HG02943 (cell line): Measurements from ENCODE around the gene ASIC3.

Source experiments
- ATAC-seq: cut with Tn5 transposase; IDR thresholded peaks from one replicate; pipeline ENCODE4 v1.9.1; 2021; ENCODE audit warnings: mild to moderate bottlenecking, low read depth, moderate library complexity; ENCODE audit not compliant: unreplicated experiment

ASIC3 gene

DNA sequence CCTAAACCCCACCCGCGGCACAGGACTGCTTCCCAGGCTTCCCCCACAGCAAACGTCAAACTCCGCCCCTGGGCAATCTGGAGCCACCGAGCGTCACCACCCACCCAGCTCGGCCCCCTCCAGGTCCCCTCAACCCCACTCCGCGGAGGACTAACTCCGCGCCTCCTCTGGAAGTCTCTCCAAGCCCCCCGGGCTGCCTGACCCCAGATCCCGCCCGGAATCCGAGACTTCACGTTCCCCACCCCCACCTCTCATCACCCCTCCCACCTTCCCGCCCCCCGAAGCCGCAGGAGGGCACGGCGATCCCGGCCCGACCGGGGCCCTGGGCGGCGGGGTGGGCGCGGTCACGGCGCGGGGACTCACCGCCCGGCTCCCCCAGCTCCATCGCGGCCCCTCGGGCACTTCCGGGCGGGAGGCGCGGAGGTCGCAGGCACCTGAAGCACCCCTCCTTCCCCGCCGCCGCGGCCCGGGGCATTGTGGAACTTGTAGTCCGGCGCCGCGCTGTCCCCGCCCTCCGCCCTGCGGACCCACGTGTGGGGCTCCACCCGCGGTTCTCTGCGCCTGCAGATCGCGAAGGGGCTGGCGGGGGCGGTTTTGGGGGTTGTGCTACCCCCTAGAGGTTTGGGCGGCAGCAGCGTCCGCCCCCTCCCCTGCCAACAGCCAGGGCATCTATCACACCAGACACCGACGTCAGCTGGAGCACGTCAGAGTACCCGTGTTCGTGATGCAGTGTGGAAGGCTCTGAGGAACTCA is 34.9 kb downstream of the ASIC3 start, which contains the start of gene TMUB1:
Gene TMUB1, minus strand, starts transcription at position 423 of the 753 bp plus-strand sequence. CDS start 930 bp downstream, outside the sequence.
- peak; percentile 44 for ATAC-seq

DNA sequence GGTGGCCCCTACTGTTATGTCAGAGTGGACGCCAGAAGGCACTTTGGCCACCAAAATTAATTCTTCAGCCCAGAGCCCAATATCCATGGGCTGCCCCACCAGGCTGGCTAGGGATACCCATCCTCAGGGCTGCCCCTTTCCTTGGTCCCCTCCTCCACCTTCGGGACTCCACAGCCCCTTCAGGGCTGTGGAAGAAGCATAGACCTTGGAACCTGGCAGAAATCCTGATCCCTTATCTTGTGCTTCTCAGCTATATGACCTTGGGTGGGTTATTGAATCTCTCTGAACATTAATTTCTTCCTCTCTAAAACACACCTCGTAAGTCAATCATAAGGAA is 35.5 kb downstream of the ASIC3 start:
- no peak for ATAC-seq

DNA sequence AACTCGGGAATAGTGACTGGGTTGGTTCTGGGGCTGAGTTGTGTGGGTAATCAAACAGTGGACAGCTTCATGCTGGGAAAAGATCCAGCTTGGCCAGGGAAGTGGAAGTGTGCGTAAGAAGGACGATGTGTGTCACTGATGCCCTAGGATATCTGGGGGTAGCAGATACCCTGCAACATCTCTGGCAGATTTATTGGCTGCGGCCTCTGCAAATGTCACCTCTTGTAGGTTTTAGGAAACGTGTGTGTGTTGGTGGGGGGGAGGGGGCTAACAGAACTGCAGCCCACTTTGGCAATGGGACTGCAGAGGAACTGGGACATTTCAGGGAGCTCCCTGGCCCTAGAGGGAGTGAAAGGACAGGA is 37.0 kb downstream of the ASIC3 start:
- ATAC-seq, result no peak

DNA sequence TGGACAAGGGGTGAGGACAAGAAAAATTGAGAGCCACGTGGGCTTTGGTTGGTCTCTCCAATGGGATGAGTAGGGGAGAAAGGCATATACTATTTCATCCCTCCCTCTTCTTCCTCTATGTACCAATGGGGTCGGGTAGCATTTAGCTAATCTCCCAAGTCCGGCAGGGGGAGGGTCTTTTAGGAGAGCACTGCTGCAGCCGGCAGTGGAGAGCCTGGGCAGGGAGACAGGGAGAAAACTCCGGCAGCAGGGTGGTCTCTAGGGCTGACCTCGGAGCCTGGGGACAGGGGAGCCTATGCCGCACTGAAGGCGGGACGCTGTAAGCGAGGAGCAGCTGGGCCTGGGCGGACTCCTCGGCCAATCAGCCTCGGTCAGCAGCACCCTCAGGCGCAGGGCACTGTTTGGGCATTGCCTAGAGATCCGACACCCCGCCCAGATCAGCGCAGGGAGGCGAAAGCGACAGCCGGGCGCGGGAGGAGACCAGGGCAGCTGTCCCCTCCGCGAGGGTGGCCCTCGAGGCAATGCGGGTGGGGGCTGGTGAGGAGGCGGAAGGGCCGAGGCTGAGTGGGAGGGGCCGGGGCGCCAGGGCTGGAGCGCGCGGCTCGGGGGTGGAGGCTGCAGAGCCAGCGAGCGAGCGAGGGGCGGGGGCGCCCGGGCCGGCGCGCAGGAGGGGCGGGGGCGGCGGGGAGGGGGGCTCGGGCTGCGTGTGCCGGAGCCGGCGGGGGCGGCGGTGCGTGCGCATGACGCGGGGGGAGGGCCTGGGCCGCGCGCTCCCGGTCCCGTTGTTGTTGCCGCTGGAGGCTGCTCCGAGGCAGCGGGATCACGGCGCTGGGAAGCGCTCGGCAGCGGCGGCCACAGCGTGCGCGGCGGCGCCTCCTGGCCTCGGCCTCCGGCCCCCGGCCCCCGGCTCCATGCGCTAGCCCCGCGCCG is 37.6 kb downstream of the ASIC3 start, which contains the start of gene AGAP3:
Gene AGAP3, plus strand, starts transcription at position 785 of the 930 bp plus-strand sequence. CDS start 267 bp downstream, outside the sequence.
- ATAC-seq, result no peak

DNA sequence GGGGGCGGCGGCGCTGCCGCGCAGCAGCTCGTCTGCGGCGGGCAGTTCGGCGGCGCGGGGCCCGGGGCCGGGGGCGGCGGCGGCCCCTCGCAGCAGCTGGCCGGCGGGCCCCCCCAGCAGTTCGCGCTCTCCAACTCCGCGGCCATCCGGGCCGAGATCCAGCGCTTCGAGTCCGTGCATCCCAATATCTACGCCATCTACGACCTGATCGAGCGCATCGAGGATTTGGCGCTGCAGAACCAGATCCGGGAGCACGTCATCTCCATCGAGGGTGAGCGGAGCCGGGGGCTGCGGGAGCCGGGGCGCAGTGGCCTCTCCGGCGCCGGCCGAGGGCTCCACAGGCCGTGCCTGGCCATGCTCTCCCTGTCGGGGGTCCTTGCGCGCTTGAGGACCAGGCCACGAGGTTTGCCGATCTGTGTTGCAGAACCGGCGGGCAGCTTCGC is 38.5 kb downstream of the ASIC3 start:
- ATAC-seq, result no peak

DNA sequence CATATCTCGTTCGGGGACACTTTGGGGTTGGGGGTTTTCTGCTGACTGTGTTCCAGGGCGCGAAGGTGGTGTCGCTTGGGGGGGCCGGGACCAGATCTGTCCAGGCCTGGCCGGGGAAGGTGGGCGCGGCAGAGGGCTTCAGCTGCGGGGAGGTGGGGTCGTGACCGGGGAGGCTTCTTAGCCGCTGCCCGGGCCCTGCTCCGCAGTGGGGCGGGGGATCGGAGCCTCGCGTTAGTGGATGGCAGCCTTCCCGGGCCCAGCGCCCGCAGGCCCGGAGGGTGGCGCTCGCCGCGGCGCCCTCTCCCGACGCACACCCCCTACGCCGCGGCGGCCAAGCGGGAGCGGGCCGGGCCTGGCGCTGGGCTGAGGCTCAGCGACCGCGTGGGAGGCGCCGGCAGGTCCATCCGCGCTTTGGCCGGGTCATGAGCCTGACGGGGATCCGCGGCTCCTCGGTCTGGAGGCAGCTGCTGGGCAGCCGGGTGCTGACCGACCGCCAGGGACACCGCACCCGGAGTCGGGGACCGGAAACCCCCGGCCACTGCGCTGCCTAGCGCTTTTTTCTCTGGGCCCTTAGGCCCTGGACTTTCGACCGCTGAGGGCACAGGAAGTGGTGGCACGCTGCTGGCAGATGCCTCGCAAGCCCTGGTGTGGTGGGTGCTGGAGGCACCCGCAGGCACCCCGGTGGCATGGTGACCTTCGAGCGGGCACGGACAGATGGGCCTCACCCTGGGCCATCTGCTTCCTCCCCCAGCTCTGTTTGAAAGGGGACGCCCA is 39.1 kb downstream of the ASIC3 start:
- ATAC-seq, result peak; percentile 39

DNA sequence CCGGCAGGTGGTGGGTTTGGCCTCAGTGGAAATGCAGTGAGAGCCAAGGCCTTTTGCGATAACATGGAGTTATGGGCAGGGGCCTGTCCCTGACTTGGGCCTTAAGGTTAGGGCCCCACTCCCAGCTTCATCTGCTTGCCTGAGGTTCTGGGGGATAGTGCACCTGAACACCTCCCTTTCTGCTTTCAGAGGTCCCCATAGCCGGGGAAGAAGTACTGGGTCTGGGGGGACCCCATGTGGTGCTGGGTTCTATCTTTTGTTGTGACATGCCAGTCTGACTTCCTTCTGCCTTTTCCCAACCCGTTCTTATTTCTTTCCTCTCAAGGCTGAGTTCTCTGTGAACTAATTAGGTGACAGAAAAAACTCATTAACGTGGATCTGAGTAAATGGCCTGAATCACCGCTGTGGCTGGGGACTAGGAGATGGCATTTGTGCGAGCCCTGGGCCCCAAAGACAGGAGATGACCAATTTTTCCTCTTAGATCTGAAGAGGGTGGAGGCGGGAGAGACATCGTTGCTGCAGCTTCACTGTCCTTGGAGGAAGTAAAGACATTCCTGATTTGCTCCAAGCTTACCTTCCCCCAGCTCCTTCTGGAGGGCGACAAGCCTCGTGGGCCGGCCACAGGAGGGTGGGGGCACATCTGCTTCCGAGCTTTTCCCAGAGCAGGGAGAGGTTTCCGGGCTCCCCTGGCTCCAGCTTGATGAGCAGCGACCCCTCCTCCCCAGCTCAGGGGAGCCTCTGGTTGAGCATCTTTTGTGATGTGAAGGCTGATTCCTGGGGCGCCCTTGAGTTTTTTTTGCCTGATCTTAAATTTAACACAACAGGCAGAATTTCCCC is 39.9 kb downstream of the ASIC3 start:
- no peak for ATAC-seq

DNA sequence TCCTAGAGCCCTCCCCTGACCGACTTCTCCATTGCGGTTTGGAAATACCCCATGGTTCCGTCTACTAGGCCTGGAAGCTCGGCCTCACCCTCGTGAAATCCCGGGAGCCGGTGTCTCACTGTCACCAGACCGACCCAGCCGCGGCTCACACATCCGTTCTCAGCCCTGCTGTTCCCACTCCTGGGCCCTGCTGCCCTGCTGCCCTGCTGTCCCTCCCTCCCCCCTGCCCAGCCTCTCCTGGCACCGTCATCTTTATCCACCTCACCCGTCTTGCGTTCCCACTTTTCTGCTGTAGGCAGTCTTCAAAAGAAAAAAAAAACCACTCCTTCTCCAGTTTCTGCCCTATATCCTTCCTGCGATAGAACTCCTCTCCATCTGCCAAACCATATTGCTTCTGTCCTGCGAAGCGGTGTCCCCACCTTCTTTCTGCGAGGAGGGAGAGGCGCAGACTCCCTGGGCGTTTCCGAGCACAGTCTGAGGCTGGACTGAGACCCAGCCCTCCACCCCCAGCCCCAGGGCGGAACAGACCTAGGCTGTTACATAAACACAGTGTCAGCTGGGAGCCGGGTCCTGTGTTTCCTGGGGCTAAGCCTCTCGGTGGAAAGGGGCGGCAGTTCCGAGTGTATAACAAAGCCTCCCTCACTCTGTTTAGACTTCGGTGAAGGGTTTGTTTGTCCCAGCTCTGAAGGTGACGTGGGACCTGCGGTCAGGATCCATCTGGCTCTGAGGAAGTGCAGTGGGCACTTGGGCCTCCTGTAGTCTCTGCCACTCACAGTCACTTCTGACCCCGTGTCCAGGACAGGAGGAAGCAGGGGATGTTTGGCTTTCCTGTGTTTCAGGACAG is 40.7 kb downstream of the ASIC3 start:
- no peak for ATAC-seq

DNA sequence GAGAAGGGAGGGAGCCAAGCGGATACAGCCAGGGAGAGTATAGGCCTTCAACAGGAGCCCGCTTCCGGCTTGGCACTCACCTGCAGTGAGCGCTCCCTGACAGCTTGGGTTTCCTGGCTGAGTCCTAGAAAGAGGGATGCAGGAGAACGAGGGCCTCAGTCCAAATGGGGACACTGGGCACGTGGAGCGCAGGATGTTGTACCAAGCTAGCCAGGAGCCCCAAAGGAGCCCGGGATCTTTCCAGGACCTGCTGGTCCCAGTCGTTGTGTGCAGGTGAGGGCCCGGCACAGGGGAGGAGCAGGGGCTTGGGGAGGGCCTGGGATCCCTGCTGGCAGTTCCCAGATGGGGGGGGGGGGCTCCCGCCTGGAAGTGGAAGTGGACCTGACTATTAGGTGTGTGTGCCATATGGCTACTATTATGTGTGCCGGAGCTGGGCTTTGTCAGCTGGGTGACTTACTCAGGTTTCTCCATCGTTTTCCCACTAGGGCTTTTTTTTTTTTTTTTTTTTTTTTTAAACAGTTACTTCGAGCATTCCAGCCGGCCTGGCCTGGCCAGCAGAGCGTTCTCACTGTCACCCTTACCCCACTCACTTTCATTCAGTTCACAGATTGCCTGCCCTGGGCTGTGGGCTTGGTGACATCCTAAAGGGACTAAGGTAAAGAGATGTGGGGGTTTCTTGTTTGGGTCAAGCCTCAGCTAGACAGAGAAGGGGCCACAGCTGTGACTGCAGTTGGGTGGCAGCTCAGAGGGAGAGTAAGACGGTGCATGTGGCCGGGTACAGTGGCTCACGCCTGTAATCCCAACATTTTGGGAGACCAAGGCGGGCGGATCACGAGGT is 41.8 kb downstream of the ASIC3 start:
- ATAC-seq, result no peak

DNA sequence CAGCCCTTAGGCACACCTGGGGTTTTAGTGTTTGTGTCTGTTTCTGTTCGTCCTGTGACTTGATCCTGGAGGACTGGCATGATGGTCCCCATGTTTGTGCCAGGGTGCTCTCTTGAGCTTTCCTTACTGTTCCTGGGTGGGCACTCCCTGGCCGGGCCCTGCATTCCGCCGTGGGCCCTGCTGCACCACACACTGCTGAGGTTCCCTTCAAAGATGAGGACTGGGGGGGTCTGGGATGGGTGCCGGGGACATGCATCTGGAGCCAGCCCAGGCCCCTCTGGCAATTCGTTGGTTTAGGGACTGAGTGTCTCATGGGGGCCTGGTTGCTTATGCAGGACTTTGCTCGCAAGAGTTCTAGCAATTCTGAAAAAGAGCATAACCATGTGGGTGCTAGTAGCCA is 42.7 kb downstream of the ASIC3 start:
- ATAC-seq, result no peak

DNA sequence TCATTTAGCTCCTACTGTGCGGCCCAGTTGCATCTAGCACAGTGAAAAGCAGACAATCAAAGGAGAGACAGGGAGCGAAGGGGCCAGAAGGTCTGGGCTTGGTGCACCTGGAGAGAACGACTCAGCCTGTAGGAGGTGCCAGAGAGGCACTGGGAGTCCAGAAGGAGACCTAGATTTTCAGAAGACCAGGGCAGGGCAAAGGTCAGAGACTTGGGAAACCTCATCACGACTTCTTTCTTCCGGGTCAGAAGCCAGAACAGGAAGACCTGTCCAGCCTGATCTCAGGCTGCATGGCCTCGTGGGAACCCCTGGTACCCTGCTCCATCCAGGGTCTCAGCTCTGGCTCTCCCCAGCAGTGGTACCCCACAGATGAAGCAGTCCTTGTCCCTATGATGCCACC is 43.1 kb downstream of the ASIC3 start:
- ATAC-seq, result no peak

DNA sequence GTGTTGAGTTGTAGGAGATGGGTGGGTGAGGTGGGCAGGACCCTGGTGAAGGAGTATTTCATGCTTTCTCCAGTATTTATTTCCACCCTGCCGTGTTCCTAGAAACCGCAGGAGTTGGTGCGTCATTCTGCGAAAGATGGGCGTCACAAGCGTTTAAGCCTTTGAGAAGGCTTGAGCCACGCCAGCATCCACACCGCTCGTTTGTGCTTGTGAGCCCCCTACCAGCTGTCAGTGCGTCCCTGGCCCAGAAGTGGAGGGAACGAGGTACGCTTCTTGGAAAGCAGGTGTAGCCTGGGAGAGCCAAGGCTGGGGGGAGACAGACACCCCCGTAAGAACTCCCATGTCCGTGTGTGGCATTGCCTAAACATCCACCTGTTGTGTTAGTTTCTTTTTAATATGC is 43.7 kb downstream of the ASIC3 start:
- no peak for ATAC-seq

DNA sequence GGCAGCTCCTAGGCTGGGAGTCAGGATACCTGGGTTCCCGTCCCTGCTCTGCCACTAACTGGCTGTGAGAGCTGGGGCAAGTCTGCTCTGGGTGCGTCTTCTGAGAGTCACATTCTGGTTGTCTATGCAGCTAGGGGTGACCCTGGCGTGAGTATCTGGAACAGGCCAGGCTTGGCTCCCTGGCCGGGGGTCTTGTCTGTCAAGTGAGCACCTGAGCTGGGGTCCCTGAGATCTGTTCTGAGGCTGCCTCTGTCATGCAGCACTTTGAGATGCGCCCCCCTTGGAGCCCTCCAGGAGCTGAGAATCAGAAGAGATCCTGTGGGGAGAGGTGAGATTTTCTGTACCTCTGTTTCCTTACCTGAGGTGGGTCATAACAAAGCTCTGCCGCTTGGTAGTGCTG is 45.4 kb downstream of the ASIC3 start:
- no peak for ATAC-seq

DNA sequence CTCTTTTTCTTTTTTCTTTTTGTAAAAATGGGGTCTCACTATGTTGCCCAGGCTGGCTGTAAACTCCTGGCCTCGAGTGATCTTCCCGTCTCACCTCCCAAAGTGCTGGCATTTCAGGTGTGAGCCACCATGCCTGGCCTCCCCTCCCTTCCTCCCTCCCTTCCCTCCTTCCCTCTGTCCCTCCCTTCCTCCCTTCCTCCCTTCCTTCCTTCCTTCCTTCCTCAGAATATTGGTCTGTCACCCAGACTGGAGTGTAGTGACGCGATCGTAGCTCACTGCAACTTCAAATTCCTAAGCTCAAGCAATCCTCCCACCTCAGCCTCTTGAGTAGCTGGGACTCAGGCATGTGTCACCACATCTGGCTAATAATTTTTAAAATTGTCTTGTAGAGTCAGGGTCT is 46.3 kb downstream of the ASIC3 start:
- ATAC-seq, result no peak

DNA sequence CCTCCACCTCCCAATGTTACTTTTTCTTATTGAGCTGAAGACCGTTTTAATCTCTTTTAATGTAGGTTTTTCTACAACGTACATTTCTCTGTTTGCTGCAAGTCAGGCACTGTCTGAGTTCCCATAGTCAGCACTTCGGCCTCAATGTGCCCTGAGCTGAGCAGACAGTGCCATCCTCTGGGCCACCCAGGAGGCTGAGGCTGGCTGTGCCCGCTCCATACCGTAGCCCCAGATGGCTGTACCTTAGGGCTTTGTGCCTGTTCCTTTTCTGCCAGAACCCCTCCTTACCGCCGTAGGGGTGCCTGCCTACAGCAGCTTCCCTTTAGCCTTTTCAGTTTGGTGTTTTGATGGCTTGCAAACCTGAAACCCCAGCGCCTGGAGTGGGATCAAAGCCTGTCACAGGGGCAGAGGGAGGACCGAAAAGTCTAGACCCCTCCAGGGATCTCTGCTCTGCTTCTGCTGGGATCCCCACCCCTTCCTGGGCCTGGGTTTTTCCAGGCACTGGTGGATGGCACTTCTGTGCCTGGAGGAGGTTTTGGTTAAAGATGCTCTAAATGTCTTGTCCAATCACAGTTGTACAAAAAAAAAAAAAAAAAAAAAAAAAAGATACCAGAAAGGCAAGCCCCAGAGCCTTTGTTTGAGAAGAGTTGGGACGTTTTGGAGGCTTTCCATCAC is 46.9 kb downstream of the ASIC3 start:
- ATAC-seq, result no peak

DNA sequence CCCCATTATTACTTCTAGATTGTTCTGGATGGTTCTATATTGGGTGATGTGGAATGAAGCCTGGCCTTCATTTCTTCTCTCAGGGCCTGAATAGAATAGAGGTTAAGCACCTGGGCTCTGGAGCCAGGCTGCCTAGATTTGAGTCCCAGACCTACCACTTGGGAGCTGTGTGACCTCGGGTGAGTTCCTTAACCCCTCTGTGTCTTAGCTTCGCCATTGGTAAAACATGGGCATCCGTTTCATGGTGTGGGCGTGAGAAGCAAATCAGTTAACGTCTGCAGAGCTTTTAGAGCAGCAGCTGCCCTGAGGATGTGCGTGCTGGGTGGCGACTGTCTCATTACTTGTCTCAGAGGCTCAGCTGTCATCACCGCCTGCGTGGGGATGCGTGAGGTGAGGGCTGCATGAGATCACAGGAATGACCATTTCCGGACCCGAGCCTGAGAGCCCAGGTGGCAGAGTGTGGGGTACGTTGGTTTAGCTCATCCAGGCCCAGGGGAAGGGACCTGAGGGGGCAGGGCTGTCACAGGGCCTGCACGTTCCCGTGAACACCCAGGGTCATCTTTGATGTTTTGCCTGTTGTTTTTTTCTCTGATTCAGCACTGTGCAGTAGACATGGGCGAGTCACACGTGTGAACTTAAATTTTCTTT is 47.6 kb downstream of the ASIC3 start:
- ATAC-seq, result no peak
